BJ (cell line): ENCODE results near the gene PTGFRN. TPM values are rescaled to one million over a fixed set of nuclear protein-coding genes. Genes with fewer than 3 reads are reported as not detected.

Source experiments
- CTCF ChIA-PET: fragments of 350-600 bp; formaldehyde crosslinking; extraction: SDS; loops from one replicate; lab custom pipeline; 2021; ENCODE audit warnings: antibody characterized with exemption, inconsistent platforms; lab: Yijun Ruan, JAX
- POLR2A ChIA-PET: fragments of 300-600 bp; sonication (Branson Sonifier 250); formaldehyde crosslinking; extraction: SDS; loops from one replicate; lab custom pipeline; 2021; ENCODE audit warnings: antibody characterized with exemption; lab: Charles Lee
- DNase-seq: peaks from one replicate; pipeline ENCODE4 v3.0.0-alpha.2; 2011; ENCODE audit warnings: low read depth
- H3K27me3 ChIP-seq: 2 replicates; pipeline ENCODE4 v1.6.0; 2011; ENCODE audit warnings: low read length; ENCODE audit not compliant: control insufficient read depth, insufficient read depth
- H3K36me3 ChIP-seq: 2 replicates; pipeline ENCODE4 v1.5.1; 2011; ENCODE audit warnings: low read length; ENCODE audit not compliant: control insufficient read depth, insufficient read depth
- H3K4me3 ChIP-seq: 2 replicates; pipeline ENCODE4 v1.5.1; 2011; ENCODE audit warnings: low read depth, mild to moderate bottlenecking, control low read depth, low read length
- polyA plus RNA-seq: library from polyadenylated mRNA; depleted of rRNA; stranded (reverse); fragments of >200 nt; gene quantifications from 2 replicates; pipeline ENCODE4 v1.2.3, GENCODE V29; 2011
- TF ChIP-seq, protein P1 (sequence below): IDR thresholded peaks from 2 replicates; pipeline ENCODE4 v1.5.1; 2011; ENCODE audit warnings: low read depth, mild to moderate bottlenecking, control low read depth, inconsistent platforms, low read length, moderate library complexity; ENCODE audit not compliant: insufficient read depth

The PTGFRN gene
- polyA plus RNA-seq, 1 experiment = 3.1 TPM

DNA sequence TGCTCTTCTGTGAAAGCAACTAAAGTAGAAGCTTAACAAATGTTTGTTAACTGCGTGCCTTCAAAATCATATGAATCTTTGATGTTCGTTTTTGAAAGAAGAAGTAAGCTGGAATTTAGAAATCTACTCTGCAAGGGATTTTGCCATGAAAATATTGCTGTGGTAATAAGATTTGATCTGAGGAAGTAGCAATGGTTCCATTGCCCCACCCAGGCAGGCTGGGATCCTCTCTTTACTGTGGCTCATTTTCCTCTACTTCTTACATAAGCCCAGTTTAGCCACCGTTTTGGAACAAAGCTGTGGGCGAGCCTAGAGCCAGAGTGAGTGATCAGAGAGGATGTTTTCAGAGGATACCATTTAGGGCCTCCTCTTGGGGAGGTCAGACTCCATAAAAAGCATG is 20.3 kb upstream of the PTGFRN start:
- H3K36me3 ChIP-seq = no peaks in the 10 kb centered on the region
- DNase-seq = no peak
- no peak overlapping the region for H3K4me3 ChIP-seq
- CTCF ChIA-PET = interaction anchor here (1.1 to 2.2 kb wide), 2 partner anchors 9 to 13 kb away, joined by 3 to 7 read pairs; no protein-coding TSS in a partner anchor
- no peaks in the 10 kb centered on the region; the same call in 1 of the 2 replicates for H3K27me3 ChIP-seq
- POLR2A ChIA-PET = no interaction called here
- TF ChIP-seq, protein P1, sequence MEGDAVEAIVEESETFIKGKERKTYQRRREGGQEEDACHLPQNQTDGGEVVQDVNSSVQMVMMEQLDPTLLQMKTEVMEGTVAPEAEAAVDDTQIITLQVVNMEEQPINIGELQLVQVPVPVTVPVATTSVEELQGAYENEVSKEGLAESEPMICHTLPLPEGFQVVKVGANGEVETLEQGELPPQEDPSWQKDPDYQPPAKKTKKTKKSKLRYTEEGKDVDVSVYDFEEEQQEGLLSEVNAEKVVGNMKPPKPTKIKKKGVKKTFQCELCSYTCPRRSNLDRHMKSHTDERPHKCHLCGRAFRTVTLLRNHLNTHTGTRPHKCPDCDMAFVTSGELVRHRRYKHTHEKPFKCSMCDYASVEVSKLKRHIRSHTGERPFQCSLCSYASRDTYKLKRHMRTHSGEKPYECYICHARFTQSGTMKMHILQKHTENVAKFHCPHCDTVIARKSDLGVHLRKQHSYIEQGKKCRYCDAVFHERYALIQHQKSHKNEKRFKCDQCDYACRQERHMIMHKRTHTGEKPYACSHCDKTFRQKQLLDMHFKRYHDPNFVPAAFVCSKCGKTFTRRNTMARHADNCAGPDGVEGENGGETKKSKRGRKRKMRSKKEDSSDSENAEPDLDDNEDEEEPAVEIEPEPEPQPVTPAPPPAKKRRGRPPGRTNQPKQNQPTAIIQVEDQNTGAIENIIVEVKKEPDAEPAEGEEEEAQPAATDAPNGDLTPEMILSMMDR = no peak

DNA sequence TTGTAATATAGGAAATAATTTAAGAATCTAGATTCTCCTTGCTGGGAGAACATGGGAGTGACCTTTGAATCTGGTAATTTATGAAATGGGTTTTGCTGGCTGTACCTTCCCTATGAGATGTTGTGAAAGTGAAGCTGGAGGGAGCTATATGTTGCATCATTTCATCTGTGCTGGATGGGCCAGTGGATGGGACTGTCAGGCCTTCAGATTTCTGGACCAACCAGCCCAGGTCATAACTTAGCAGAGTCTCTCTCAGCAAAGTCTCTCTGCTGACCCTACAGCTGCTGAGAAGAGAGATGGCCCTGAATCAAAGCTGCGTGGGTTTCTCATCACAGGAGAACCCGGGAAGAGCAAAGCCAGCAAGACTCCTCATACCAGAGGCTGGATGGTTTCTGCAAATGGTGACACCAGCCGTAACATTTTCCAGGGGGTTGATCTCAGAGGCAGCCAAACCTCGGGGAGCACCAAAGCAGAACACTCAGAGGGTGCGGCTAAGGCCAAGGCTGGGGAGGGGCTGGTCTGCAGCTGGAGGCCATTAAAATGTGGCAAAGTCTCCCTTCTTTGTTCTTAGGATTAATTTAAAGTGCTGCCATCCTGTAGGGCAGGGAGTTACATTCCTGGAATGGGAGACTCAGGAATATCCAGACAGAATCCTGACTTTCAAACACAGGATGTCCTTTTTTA is 18.2 kb upstream of the PTGFRN start:
- H3K4me3 ChIP-seq = no peak overlapping the region
- H3K36me3 ChIP-seq = no peaks in the 10 kb centered on the region
- TF ChIP-seq, protein P1 = no peak
- ChIA-PET POLR2A (no interaction called here), CTCF (interaction anchor here (0.8 to 1.0 kb wide), 2 partner anchors 10 to 43 kb away, joined by 3 read pairs; no protein-coding TSS in a partner anchor)
- no peaks in the 10 kb centered on the region; the same call in 1 of the 2 replicates for H3K27me3 ChIP-seq
- DNase-seq = no peak

DNA sequence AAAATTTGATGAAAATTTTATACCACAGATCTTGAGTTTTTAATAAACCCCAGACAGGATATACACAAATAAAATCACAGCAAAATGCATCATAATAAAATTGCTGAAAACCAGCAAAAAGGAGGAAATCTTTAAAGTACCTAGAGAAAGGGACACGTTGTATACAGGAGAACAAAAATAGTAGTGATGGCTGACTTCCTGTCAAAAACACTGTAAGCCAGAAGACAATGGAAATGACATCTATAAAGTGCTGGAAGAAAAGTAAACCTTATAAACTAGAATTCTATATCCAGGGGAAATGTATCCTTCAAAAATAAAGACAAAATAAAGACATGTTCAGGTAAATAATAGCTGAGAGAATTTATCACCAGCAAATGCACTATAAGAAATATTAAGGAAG is 14.6 kb upstream of the PTGFRN start:
- POLR2A ChIA-PET = no interaction called here
- TF ChIP-seq, protein P1 = no peak
- H3K36me3 ChIP-seq = no peaks in the 10 kb centered on the region
- H3K27me3 ChIP-seq = no peaks in the 10 kb centered on the region; the same call in 1 of the 2 replicates
- no peak for DNase-seq
- CTCF ChIA-PET = no interaction called here
- no peak overlapping the region for H3K4me3 ChIP-seq

DNA sequence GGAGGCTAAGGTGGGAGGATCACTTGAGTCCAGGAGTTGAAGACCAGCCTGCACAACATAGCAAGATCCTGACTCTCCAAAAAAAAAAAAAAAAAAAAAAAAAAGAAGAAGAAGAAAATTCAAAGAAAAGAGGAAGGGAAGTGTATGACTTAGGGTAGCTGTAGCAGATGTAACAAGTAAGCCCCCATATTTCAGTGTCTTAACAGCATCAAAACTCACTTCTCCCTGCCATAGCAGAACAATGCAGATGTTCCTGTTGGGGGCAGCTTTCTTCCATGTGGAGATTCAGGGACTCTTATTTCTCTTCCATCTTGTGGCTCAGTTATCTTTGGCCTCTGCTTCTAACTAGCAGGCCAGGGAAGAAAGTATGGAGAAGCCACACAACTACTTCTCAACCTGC is 10.2 kb upstream of the PTGFRN start:
- H3K36me3 ChIP-seq = no peaks in the 10 kb centered on the region
- CTCF ChIA-PET = no interaction called here
- no peak overlapping the region for H3K4me3 ChIP-seq
- POLR2A ChIA-PET = no interaction called here
- no peak for DNase-seq
- TF ChIP-seq, protein P1 = no peak
- peaks cover 1% of the 10 kb centered on the region; the same call in 1 of the 2 replicates for H3K27me3 ChIP-seq

DNA sequence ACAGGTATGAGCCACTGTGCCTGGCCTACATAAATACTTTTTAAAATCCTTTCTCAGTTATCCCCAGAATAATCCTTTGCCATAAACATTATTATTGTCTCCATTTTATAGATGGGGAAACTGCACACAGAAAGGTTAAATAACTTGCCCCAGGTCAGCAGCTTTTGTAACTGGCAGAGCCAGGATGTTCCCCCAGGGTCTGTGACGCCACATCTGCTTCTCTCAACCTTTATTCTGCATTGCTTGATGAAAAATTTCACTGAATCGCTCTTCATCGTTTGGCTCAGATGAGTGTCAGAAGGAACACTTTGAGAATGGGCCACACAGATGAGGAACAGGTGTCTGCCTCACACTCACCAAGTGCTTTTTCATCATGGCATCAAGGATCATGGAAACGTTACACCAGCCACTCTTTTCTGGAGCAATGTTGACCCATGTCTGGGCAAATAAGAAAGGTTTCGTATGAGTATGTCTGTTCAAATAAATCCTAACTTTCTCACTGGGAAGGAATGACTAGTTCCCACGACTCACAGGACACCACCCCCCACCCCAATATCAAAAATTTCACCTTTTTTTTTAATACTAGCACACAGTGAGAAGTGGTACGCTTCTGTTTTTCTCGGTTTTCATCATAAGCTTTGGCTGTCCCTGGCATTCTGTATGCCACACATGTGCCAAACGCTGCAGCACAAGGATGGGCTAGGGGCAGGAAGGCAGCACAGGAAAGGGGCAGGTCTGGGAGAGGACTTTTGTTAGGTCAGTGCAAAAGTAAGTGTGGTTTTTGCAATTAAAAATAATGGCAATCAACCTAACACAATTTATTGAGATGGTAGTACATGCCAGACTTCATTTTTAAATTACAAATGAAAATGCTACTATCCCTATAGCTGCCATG is 9.0 kb upstream of the PTGFRN start:
- Histone ChIP-seq H3K4me3 (no peak overlapping the region), H3K27me3 (peaks cover 3% of the 10 kb centered on the region), H3K36me3 (no peaks in the 10 kb centered on the region)
- TF ChIP-seq, protein P1 = no peak
- CTCF ChIA-PET = no interaction called here
- DNase-seq = no peak
- POLR2A ChIA-PET = no interaction called here
